GM19240 (cell line): Measurements from ENCODE around the gene KDM3A.

ENCODE experiments used
- DNase-seq: peaks from one replicate; pipeline ENCODE4 v3.0.0; 2011; ENCODE audit warnings: low spot score; ENCODE audit not compliant: insufficient read length

The KDM3A gene

GRCh38 chr2:86430368-86430767 is 10.8 kb upstream of the KDM3A start:
- no peak for DNase-seq

DNA sequence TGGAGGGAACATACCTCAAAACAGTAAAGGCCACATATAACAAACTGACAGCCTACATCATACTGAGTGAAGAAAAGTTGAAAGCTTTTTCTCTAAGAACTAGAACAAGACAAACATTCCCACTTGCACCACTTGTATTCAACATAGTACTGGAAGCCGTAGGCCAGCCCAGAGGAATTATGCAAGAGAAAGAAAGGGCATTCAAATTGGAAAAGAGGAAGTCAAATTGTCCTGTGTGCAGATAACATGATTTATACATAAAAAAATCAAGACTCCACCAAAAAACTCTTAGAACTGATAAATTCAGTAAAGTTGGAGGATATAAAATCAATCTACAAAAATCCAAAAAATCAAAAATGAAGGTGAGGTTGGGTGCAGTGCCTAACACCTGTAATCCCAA is 8.0 kb upstream of the KDM3A start:
- no peak for DNase-seq

GRCh38 chr2:86434290-86434689 is 6.9 kb upstream of the KDM3A start:
- DNase-seq: no peak

GRCh38 chr2:86435531-86435930 is 5.6 kb upstream of the KDM3A start:
- DNase-seq: no peak

- no peak for DNase-seq
Observed at GRCh38 chr2:86436328-86436727, 4.8 kb upstream of the KDM3A start.

DNA sequence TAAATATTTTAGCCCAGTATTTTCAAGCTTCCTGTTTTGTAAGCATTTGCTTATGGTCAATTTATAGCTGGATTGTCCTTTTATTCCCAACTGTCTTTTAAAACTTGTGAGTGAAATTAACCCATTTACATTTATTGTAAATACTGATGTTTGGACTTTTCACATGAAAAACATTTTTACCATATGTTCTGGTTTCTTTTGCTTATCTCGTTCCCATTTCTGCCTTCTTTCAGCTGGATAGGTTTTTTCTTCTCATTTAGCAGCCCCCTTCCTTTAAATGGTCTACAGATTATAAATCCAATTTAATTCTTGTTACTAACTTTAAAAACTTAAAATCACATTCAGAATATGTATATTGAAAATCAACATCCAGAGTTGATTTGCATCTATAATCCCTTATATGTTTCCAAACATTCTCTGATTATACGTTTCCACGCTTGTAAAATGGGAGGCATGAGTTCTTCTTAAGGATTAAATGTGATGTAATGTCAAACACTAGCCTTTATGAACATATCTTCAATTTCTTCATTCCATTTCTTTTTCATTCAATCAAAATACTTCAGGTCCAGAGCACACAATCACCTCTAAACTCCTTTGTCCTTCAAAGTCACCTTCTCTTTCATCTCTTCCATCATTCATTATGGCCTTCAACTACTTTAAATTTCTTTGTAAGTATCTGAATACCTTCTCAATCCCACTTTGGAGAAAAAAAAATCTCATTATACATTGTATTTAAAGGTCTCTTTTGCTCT is 1.1 kb upstream of the KDM3A start:
- no peak for DNase-seq

- no peak for DNase-seq
Observed at GRCh38 chr2:86441392-86441881, 266 bp downstream of the KDM3A start.

- DNase-seq: no peak
Observed at GRCh38 chr2:86441882-86442641, 891 bp downstream of the KDM3A start.

- DNase-seq: peak; percentile 54
Observed at GRCh38 chr2:86442642-86443005, 1.5 kb downstream of the KDM3A start.

- no peak for DNase-seq
Observed at GRCh38 chr2:86443631-86444350, 2.6 kb downstream of the KDM3A start.

DNA sequence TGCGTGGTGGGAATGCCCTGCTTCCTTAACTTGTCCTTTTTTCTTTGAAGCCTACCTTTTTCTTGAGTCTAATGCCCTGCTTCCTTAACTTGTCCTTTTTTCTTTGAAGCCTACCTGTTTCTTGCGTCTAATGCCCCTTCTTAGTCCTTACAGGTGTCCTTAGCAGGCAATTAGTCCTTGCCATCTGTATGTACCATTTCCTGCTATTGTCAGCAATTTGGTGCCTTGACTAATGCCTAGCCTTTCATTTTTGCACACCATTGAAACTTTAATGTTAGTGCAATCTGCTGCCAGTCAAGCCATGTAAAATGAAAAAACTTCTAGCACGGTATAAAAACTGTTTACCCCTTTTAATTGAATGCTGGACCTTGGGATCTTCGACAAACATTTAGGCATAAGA is 4.3 kb downstream of the KDM3A start:
- no peak for DNase-seq

DNA sequence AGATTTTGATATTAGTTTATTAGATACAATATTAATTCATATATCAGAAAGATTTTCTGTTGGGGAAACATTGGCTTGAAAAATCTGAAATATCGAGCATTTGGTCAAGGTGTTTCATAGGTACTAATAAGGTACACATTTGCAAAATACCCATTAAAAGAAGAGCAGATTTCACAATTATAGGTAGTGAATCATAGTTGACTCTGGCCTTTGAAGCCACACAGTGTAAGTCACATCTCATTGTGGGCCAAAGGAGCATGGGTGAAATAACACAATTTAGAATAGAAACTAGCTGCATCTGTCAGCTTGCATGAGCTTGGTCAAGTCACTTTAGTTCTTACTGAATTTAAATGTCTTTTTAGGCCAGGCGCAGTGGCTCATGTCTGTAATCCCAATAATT is 4.9 kb downstream of the KDM3A start:
- no peak for DNase-seq

- DNase-seq: no peak
Observed at GRCh38 chr2:86453836-86454235, 12.7 kb downstream of the KDM3A start.

DNA sequence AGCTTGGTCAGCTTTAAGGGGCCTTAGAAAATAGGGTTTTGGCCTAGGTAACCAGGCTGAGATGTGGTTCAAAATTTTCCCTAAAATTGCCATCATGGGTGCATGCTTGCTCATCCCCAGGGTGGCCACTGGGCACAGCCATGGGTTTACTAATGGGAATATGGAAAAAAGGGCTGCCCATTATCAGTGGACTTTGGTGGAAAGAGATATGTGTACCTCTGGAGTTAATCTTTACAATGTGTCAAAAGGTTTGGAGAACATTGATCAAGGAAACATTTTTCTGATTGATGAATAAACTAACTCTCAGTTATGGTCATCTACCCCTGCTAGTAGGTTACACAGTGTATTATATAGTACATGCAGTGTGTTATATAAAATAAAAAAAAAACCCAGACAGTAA is 13.1 kb downstream of the KDM3A start:
- no peak for DNase-seq

- DNase-seq: no peak
Observed at GRCh38 chr2:86455181-86455580, 14.0 kb downstream of the KDM3A start.

GRCh38 chr2:86461042-86461743 is 20.0 kb downstream of the KDM3A start:
- no peak for DNase-seq

DNA sequence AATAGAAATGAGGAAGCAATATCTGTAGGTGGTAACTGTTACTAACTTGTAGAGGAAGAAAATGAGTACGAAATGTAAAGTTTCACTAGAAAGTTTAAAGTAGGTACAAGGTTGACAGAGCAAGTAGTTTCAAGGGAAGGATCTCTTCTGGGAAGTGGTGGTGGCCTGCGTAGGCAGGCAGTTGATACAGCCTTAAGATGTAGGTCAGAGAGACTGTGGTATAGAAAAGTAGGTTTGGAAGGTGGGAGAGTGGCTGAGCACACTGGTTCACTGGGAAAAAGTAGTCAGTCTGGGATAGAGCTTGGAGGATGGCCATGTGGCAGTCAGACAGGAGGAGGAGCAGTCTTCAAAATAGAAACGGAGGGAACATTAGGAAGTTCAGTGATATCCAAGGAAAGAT is 23.5 kb downstream of the KDM3A start:
- DNase-seq: no peak

DNA sequence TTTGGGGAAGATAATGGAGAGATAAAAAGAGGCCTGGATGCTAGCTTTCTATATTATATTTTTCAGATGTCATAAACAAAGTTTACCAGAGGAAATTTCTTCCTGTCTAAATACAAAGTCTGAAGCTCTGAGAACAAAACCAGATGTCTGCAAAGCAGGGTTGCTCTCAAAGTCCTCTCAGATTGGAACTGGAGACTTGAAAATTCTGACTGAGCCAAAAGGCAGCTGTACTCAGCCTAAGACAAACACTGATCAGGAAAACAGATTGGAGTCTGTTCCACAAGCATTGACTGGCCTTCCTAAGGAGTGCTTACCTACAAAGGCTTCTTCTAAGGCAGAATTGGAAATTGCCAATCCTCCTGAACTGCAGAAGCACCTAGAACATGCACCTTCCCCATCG is 25.1 kb downstream of the KDM3A start:
- DNase-seq: no peak

- no peak for DNase-seq
Observed at GRCh38 chr2:86468162-86469033, 27.2 kb downstream of the KDM3A start.

DNA sequence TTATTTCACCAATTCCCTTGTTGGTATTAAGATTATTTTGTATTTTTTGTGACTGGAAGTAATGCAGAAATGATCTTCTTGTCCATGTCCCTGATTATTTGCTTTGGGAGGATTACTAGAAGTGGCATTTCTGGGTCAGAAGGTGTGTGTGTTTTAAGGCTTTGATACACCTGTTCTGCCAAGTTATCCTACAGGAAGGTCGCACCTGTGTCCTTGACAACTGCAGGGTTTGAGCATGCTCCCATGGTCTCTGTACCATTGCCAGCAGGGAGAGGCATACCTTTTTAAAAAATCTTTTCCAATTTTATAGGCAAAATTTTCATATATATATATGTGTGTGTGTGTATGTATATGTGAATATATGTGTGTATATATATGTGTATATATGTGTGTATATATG is 29.7 kb downstream of the KDM3A start:
- DNase-seq: no peak

DNA sequence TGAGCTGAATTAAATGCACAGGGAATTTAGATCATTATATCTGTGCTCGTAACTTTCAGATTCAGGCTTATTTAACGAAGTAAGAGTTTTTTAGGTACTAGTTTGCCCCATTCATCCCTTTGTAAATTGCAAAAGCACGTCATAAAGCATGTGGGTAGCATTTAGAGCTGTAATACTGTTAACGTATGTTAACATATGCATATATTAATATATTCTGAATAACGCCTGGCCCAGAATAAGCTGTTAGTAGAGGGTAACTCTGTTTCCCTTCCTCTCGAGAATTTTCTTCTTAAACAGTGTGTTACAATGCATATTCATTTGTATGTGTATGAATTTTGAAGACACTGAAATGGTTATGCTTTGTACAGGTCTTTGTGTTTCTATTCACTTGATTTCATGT is 30.5 kb downstream of the KDM3A start:
- no peak for DNase-seq
